HFFc6 (cell line): Measurements from ENCODE around the gene MED27. TPM values are rescaled to one million over a fixed set of nuclear protein-coding genes. Genes with fewer than 3 reads are reported as not detected.

ENCODE experiments used
- DNase-seq: peaks from one replicate; pipeline ENCODE4 v3.0.0-alpha.2; 2018
- H3K27ac Mint-ChIP-seq: 2 replicates; pipeline ENCODE4 v1.8.0; 2020; ENCODE audit warnings: mild to moderate bottlenecking, mixed read lengths
- H3K27me3 Mint-ChIP-seq: 2 replicates; pipeline ENCODE4 v1.8.0; 2021; ENCODE audit warnings: mild to moderate bottlenecking, moderate library complexity, mixed read lengths; ENCODE audit not compliant: insufficient read depth
- H3K36me3 Mint-ChIP-seq: 2 replicates; pipeline ENCODE4 v1.8.0; 2021; ENCODE audit warnings: low read depth, mixed read lengths
- H3K4me1 Mint-ChIP-seq: 2 replicates; pipeline ENCODE4 v1.8.0; 2020; ENCODE audit warnings: low read depth, mixed read lengths
- H3K4me3 Mint-ChIP-seq: 2 replicates; pipeline ENCODE4 v1.8.0; 2020; ENCODE audit warnings: mild to moderate bottlenecking, moderate library complexity, mixed read lengths
- H3K9me3 Mint-ChIP-seq: 2 replicates; pipeline ENCODE4 v1.8.0; 2020; ENCODE audit warnings: mild to moderate bottlenecking, mixed read lengths
- CTCF ChIP-seq: fragments of 200-600 bp; sonication (generic); IDR thresholded peaks from 2 replicates; pipeline ENCODE4 v1.5.0; 2021; ENCODE audit warnings: antibody characterized with exemption, mild to moderate bottlenecking
- total RNA-seq, 6 experiments: library from RNA; stranded (reverse); fragmentation: NEBNext Ultra II Directional; extraction: Animal tissue kit (Norgen Biotek cat#: 25700); gene quantifications; 2 replicates in 1 of 6; 3 replicates in 5 of 6; pipeline ENCODE4 v1.2.3, GENCODE V29; 2021

Gene MED27
- total RNA-seq, 6 experiments from 2014 or later = 30.2 to 37.7 (median 32.7) TPM

DNA sequence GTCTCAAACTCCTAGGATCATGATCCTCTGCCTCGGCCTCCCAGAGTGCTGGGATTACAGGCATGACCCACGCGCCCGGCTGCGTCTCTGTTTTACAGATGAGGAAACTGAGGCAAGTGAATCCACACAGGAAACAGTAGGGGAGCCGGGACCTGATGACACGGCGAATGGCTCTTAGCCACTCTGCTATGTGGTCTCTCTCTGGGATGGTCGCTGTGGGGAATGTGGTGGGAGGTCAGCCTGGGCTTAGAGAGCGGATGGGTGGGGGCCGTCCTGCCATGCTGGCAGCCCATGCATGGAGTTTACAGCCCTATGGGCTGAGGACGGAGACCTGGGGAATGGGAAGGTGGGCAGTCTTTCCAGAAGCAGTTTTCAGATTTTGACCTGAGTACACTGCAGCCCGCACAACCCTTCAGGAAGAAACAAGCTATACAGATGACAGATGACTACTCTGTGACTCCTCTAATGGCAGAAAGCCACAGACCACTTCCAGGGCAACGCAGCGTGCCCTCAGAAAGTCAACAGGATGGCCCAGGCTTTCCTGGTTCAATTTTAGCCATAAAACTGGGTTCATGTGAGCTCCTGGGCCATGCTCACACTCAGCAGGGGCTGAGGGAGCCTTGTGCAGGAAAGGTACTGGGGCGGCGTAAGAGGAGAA, 203.7 kb downstream of the MED27 start:
- Mint-ChIP-seq H3K4me3 (no peak overlapping the region), H3K9me3 (no peaks in the 10 kb centered on the region)
- DNase-seq = peak; percentile 42

DNA sequence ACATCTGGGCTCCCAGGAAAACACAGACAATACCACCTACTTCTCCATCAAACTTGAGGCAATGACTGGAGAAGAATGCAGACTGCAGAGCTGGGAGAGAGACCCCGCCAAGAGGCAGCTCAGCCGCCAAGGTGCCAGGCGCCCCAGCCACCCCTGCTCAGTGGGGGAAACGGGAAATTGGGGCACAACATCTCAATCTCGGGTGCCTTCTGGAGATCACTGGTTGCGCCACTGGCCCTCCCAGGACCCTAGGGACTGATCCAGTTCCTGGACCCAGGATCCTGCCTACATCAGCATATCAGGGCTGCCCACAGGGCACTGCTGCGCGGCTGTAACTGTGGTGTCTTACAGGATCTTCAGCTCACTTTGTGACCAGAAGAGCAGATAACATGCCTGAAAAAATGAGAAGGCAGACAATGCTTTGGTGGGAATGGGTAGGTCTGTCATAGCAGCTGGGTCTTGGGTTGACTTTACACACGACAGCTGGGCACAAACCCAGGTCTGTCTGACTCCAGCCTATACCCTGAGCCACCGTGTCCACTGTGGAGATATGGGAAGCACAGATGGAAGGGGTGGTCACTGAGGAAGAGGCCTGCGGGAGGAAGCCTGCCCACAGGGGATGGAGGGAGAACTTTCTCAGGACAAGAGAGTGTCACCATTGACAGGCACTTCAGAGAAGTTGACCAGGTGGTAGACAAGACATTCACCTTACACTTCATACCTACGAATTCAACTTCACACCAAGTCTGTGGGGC, 204.6 kb downstream of the MED27 start:
- TF ChIP-seq CTCF = no peak
- no peak overlapping the region for H3K27ac Mint-ChIP-seq
- H3K36me3 Mint-ChIP-seq = peaks cover 13% of the 10 kb centered on the region
- H3K27me3 Mint-ChIP-seq = no peaks in the 10 kb centered on the region; the same call in 1 of the 2 replicates
- peaks cover 17% of the 10 kb centered on the region for H3K4me1 Mint-ChIP-seq
- H3K4me3 Mint-ChIP-seq = no peak overlapping the region
- no peaks in the 10 kb centered on the region for H3K9me3 Mint-ChIP-seq
- DNase-seq = no peak

More for the DNA sequence above, 203.7 kb downstream of the MED27 start:
- H3K36me3 Mint-ChIP-seq = peaks cover 13% of the 10 kb centered on the region
- TF ChIP-seq CTCF = no peak
- peak overlapping the region; percentile 67 for H3K27ac Mint-ChIP-seq
- peaks cover 17% of the 10 kb centered on the region for H3K4me1 Mint-ChIP-seq
- no peaks in the 10 kb centered on the region; the same call in 1 of the 2 replicates for H3K27me3 Mint-ChIP-seq

- DNase-seq = no peak
- Mint-ChIP-seq H3K9me3 (no peaks in the 10 kb centered on the region), H3K4me3 (no peak overlapping the region), H3K27me3 (no peaks in the 10 kb centered on the region; the same call in 1 of the 2 replicates), H3K36me3 (peaks cover 13% of the 10 kb centered on the region), H3K27ac (no peak overlapping the region), H3K4me1 (peaks cover 17% of the 10 kb centered on the region)
- no peak for TF ChIP-seq CTCF
Observed at GRCh38 chr9:131874447-131874846, 205.2 kb downstream of the MED27 start.

GRCh38 chr9:131873891-131874440, 205.7 kb downstream of the MED27 start:
- no peak for TF ChIP-seq CTCF
- no peak for DNase-seq
- Mint-ChIP-seq H3K4me1 (peaks cover 17% of the 10 kb centered on the region), H3K9me3 (no peaks in the 10 kb centered on the region), H3K4me3 (no peak overlapping the region), H3K27ac (no peak overlapping the region), H3K36me3 (peaks cover 13% of the 10 kb centered on the region), H3K27me3 (no peaks in the 10 kb centered on the region; the same call in 1 of the 2 replicates)

GRCh38 chr9:131873335-131873734, 206.3 kb downstream of the MED27 start:
- TF ChIP-seq CTCF = no peak
- H3K36me3 Mint-ChIP-seq = peaks cover 13% of the 10 kb centered on the region
- no peaks in the 10 kb centered on the region for H3K9me3 Mint-ChIP-seq
- no peaks in the 10 kb centered on the region; the same call in 1 of the 2 replicates for H3K27me3 Mint-ChIP-seq
- peaks cover 17% of the 10 kb centered on the region for H3K4me1 Mint-ChIP-seq
- no peak overlapping the region; the same call in 1 of the 2 replicates for H3K27ac Mint-ChIP-seq
- DNase-seq = no peak
- no peak overlapping the region for H3K4me3 Mint-ChIP-seq
